Transverse colon (tissue), 4 donors: Measurements from ENCODE around the gene CGB5.
"Not testable (repeated sequence)": the region's sequence is repeated elsewhere in the genome, so short reads cannot be mapped to it uniquely, and the experiment has no call there.

ENCODE experiments used
- CTCF ChIP-seq, 5 experiments: fragments of 200-600 bp in 3 of 5; fragments of 450-650 bp in 2 of 5; sonication (generic) in 3 of 5; IDR thresholded peaks; 1 replicate in 2 of 5; 2 replicates in 3 of 5; pipeline ENCODE4 v1.5.1; 2016 to 2017; ENCODE audit warnings: antibody characterized with exemption in 5 of 5, inconsistent platforms in 3 of 5, mild to moderate bottlenecking in 2 of 5, moderate library complexity in 1 of 5
- POLR2AphosphoS5 ChIP-seq, 3 donors: sonication (generic); formaldehyde crosslinking; IDR thresholded peaks; one replicate each; pipeline ENCODE4 v1.6.1; 2016; ENCODE audit warnings: antibody characterized with exemption in 3 of 3

- TF ChIP-seq CTCF, POLR2AphosphoS5 (IDR thresholded peaks at IDR 0.05): not testable (repeated sequence)
Observed at GRCh38 chr19:49043548-49043947, at the start of gene CGB5.
